OCI-LY1 (cell line): ENCODE results near the gene NOS3.

Experiments used
- H2AFZ ChIP-seq: fragments of 200-600 bp; sonication (generic), shearing (Covaris generic); 2 replicates; pipeline ENCODE4 v1.6.0; 2014; ENCODE audit warnings: antibody characterized with exemption, mild to moderate bottlenecking, low read length
- H3F3A ChIP-seq: fragments of 200-600 bp; sonication (generic), shearing (Covaris generic); 2 replicates; pipeline ENCODE4 v1.6.0; 2014; ENCODE audit warnings: mild to moderate bottlenecking, antibody characterized with exemption, low read length, moderate library complexity; ENCODE audit not compliant: insufficient read depth
- H3K27ac ChIP-seq: fragments of 200-600 bp; sonication (generic); 2 replicates; pipeline ENCODE4 v1.5.1; 2014; ENCODE audit warnings: low read length, mixed run types, mild to moderate bottlenecking, low read depth; ENCODE audit not compliant: poor library complexity, severe bottlenecking
- H3K27me3 ChIP-seq: fragments of 200-600 bp; sonication (generic); 2 replicates; pipeline ENCODE4 v1.6.0; 2014; ENCODE audit warnings: antibody characterized with exemption, mild to moderate bottlenecking, low read length, moderate library complexity; ENCODE audit not compliant: insufficient read depth
- H3K36me3 ChIP-seq: fragments of 200-600 bp; sonication (generic); 2 replicates; pipeline ENCODE4 v1.6.1; 2014; ENCODE audit warnings: mild to moderate bottlenecking, antibody characterized with exemption, low read length, moderate library complexity, mixed read lengths; ENCODE audit not compliant: insufficient read depth
- H3K4me1 ChIP-seq: fragments of 200-600 bp; sonication (generic); 2 replicates; pipeline ENCODE4 v1.5.1; 2014; ENCODE audit warnings: mild to moderate bottlenecking, low read length, moderate library complexity; ENCODE audit not compliant: insufficient read depth, severe bottlenecking
- H3K4me2 ChIP-seq: fragments of 200-600 bp; sonication (generic), shearing (Covaris generic); 2 replicates; pipeline ENCODE4 v1.6.1; 2014; ENCODE audit warnings: low read length
- H3K4me3 ChIP-seq: fragments of 200-600 bp; sonication (generic); 2 replicates; pipeline ENCODE4 v1.5.1; 2014; ENCODE audit warnings: low read length, low read depth, mild to moderate bottlenecking, mixed read lengths; ENCODE audit not compliant: poor library complexity, severe bottlenecking
- H3K79me2 ChIP-seq: fragments of 200-600 bp; shearing (Covaris generic); 2 replicates; pipeline ENCODE4 v1.6.1; 2016; ENCODE audit warnings: mixed run types, low read length, mixed read lengths; ENCODE audit not compliant: insufficient read depth
- H3K9ac ChIP-seq: fragments of 200-600 bp; sonication (generic), shearing (Covaris generic); 2 replicates; pipeline ENCODE4 v1.6.1; 2014; ENCODE audit warnings: mild to moderate bottlenecking, low read length, mixed read lengths
- H3K9me2 ChIP-seq: fragments of 200-600 bp; sonication (generic), shearing (Covaris generic); 2 replicates; pipeline ENCODE4 v1.6.1; 2014; ENCODE audit warnings: low read depth, mild to moderate bottlenecking, low read length, mixed read lengths
- H3K9me3 ChIP-seq: fragments of 200-600 bp; shearing (Covaris generic); 2 replicates; pipeline ENCODE4 v1.6.1; 2014; ENCODE audit warnings: low read length, mixed read lengths
- H4K20me1 ChIP-seq: fragments of 200-600 bp; sonication (generic), shearing (Covaris generic); 2 replicates; pipeline ENCODE4 v1.6.0; 2016; ENCODE audit warnings: mild to moderate bottlenecking, low read length; ENCODE audit not compliant: insufficient read depth
- EZH2 ChIP-seq: fragments of 200-600 bp; sonication (generic), shearing (Covaris generic); IDR thresholded peaks from 2 replicates; pipeline ENCODE4 v1.8.0; 2017; ENCODE audit warnings: borderline replicate concordance, mixed run types, mild to moderate bottlenecking, antibody characterized with exemption, low read length, moderate library complexity, mixed read lengths
- TF ChIP-seq, protein P1 (sequence below): fragments of 200-600 bp; sonication (generic), shearing (Covaris generic); IDR thresholded peaks from 2 replicates; pipeline ENCODE4 v1.5.1; 2017; ENCODE audit warnings: mild to moderate bottlenecking, antibody characterized with exemption, low read length, moderate library complexity, mixed read lengths

The NOS3 gene

DNA sequence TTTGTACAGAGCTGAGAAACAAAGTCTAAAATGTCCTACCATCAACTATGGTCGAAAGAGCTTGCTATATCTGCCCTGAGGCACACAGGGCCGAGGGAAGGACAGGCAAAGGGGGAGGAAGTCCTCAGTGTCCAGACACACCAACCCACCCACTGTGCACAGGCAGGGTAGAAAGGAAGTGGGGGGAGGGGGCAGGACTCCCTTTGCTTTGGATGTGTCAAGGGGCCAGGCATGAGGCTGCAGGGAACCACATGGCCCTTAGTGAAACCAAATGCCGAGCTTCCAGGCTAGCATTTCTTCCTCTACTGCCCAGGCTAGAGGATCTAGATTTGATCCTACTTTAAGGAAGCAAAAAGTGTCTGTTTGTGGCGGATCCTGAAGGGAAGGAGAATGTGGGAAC is 41.3 kb upstream of the NOS3 start:
- no peaks in the 10 kb centered on the region for H3F3A ChIP-seq
- no peaks in the 10 kb centered on the region for H3K9me2 ChIP-seq
- H3K9ac ChIP-seq = no peak overlapping the region
- H3K27me3 ChIP-seq = peaks cover 5% of the 10 kb centered on the region; the same call in 1 of the 2 replicates
- H3K4me1 ChIP-seq = no peaks in the 10 kb centered on the region
- TF ChIP-seq, protein P1, sequence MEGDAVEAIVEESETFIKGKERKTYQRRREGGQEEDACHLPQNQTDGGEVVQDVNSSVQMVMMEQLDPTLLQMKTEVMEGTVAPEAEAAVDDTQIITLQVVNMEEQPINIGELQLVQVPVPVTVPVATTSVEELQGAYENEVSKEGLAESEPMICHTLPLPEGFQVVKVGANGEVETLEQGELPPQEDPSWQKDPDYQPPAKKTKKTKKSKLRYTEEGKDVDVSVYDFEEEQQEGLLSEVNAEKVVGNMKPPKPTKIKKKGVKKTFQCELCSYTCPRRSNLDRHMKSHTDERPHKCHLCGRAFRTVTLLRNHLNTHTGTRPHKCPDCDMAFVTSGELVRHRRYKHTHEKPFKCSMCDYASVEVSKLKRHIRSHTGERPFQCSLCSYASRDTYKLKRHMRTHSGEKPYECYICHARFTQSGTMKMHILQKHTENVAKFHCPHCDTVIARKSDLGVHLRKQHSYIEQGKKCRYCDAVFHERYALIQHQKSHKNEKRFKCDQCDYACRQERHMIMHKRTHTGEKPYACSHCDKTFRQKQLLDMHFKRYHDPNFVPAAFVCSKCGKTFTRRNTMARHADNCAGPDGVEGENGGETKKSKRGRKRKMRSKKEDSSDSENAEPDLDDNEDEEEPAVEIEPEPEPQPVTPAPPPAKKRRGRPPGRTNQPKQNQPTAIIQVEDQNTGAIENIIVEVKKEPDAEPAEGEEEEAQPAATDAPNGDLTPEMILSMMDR = no peak
- TF ChIP-seq EZH2 = no peak
- no peak overlapping the region for H2AFZ ChIP-seq
- H4K20me1 ChIP-seq = no peaks in the 10 kb centered on the region
- H3K27ac ChIP-seq = no peak overlapping the region
- H3K9me3 ChIP-seq = no peaks in the 10 kb centered on the region
- H3K36me3 ChIP-seq = no peaks in the 10 kb centered on the region
- H3K4me3 ChIP-seq = no peak overlapping the region
- no peak overlapping the region for H3K4me2 ChIP-seq
- no peaks in the 10 kb centered on the region for H3K79me2 ChIP-seq

DNA sequence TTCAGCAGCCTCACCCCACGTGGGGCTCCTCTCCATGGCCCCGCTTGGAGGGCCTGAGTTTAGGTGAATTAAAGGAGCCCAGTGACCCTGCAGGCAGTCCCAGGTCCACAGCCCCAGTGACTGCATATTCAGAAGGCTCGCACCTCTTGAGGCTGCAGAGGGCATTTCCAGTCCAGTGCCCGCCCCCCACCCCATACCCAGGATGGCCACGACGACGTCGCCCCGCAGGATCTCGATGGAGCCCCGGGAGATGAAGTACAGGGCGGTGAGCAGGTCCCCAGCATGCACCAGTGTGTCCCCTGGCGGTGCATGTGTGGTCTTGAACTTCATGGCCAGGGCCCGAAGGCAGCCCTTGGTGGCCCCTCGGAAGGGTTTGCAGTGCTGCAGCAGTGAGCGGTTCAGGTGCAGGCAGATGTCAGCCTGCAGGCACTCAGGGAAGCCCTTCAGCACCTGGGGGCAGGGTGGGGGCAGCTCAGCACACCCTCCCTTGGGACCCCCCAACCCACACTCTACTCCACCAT is 40.8 kb upstream of the NOS3 start:
- H3K4me3 ChIP-seq = no peak overlapping the region
- no peaks in the 10 kb centered on the region for H3K36me3 ChIP-seq
- H3K9me2 ChIP-seq = no peaks in the 10 kb centered on the region
- H4K20me1 ChIP-seq = no peaks in the 10 kb centered on the region
- H3K27me3 ChIP-seq = peaks cover under 1% of the 10 kb centered on the region; the same call in 1 of the 2 replicates
- H3K27ac ChIP-seq = no peak overlapping the region
- TF ChIP-seq, protein P1 = no peak
- no peak for TF ChIP-seq EZH2
- no peaks in the 10 kb centered on the region for H3F3A ChIP-seq
- H3K4me2 ChIP-seq = no peak overlapping the region
- H3K79me2 ChIP-seq = no peaks in the 10 kb centered on the region
- no peak overlapping the region for H3K9ac ChIP-seq
- H2AFZ ChIP-seq = no peak overlapping the region
- H3K9me3 ChIP-seq = no peaks in the 10 kb centered on the region
- H3K4me1 ChIP-seq = no peaks in the 10 kb centered on the region

DNA sequence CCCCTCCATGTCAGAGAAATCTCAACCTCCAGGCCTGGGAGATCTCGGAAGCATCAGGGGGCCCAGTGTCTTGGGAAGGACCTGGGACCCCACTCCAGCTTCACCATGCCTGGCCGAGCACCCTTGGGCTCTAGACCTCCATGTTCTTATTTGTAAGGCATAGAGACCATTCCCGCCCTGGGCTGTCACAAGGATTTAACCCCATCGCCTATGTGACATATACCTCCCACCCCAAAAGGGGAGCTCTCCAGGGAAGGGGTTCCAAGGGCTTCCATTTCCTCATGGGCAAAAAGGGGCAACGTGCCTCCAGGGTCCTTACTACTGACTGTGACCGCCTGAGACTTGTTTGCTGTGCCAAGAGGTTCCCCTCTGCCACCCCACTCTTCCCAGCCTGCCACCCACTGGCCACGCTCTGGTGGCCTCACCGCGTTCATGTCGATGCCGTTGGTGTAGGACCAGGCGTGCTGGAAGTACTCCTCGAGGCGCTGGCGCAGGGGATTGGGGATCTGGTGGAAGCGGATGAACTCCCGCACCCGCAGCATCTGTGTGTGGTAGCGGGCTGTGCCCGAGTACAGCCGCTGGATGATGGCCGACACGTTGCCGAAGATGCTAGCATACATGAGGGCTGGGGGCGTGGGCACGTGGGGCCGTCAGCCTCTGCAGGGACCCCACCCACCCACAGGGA is 40.2 kb upstream of the NOS3 start:
- no peak overlapping the region for H3K9ac ChIP-seq
- H3K9me3 ChIP-seq = no peaks in the 10 kb centered on the region
- H3K79me2 ChIP-seq = no peaks in the 10 kb centered on the region
- H3K27me3 ChIP-seq = no peaks in the 10 kb centered on the region; the same call in 1 of the 2 replicates
- H3K4me2 ChIP-seq = no peak overlapping the region
- TF ChIP-seq, protein P1 = no peak
- no peak for TF ChIP-seq EZH2
- H3K4me1 ChIP-seq = no peaks in the 10 kb centered on the region
- H3F3A ChIP-seq = no peaks in the 10 kb centered on the region
- H3K27ac ChIP-seq = no peak overlapping the region
- no peak overlapping the region for H3K4me3 ChIP-seq
- H3K36me3 ChIP-seq = no peaks in the 10 kb centered on the region
- H2AFZ ChIP-seq = no peak overlapping the region
- H3K9me2 ChIP-seq = no peaks in the 10 kb centered on the region
- H4K20me1 ChIP-seq = no peaks in the 10 kb centered on the region
